Ammon's horn (tissue), 1 donor: ENCODE results near the gene MON1A.

ENCODE experiments used
- DNase-seq: peaks from one replicate; pipeline ENCODE4 v3.0.0-alpha.2; 2016; ENCODE audit warnings: low spot score

The MON1A gene

GRCh38 chr3:49889296-49889695 is 40.3 kb downstream of the MON1A start:
- no peak for DNase-seq

GRCh38 chr3:49886922-49887265 is 42.7 kb downstream of the MON1A start:
- DNase-seq, result no peak

GRCh38 chr3:49883998-49884397 is 45.6 kb downstream of the MON1A start:
- no peak for DNase-seq

DNA sequence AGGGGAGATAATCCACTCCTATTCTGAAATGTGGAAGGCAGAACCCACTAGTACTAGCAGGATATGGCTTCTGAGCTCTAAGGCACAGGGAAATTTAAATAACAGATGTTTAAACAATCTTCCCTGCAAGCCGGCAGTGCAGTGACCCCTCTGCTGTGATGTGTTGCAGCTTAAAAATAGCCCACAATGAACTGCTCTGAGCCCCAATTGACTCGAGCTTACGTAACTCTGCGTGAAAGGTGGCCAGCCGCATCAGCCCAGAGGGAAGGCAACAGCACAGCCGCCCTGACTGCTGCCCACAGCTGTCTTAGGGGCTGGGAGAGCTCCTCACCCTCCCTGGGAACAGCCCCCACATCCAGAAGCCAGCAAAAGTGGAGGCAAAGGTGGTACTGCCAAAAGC is 47.4 kb downstream of the MON1A start:
- no peak for DNase-seq

- DNase-seq, result no peak
Observed at GRCh38 chr3:49880581-49881315, 48.9 kb downstream of the MON1A start.

GRCh38 chr3:49879721-49880120 is 49.9 kb downstream of the MON1A start:
- no peak for DNase-seq

- no peak for DNase-seq
Observed at GRCh38 chr3:49878686-49879085, 50.9 kb downstream of the MON1A start.

DNA sequence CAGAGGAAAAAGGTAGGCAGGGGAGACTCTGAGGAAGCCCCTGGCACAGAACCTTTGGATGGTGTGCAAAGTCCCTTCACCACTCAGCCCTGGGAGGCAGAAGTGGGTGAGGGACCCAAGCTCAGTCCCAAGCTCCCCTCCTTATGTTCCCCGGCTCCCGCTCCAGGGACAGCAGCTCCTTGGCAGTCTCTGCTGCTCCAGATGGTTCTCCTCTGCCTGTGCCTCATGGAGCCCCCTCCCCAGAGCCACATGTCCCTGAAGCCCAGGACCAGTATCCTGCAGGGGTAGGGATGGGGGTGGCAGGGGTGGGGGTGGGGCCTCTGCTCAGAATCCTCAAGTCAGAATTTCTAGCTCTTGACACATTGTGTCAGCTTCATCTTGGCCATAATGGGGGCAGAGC is 51.9 kb downstream of the MON1A start:
- DNase-seq, result no peak

GRCh38 chr3:49876567-49876966 is 53.0 kb downstream of the MON1A start:
- DNase-seq, result no peak

DNA sequence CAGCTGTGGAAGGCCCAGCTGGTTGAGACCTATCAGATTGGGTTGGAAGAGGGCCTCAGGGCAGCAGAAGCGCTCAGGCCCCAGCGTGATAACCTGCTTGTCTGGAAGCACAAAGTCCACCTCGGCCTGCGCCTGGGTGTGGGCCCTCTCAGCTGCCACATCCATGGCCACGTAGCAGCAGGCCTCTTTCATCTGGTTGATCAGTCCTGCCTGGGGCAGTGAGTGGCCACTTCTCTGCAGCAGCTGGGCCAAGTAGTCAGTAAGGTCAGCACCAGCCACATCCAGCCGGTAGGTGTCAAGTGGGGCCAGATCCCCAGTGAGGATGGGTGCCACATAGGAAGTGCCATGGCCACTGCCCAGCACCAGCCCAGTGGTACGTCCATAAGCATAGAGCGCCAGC is 56.0 kb downstream of the MON1A start:
- no peak for DNase-seq

GRCh38 chr3:49872801-49873281 is 56.8 kb downstream of the MON1A start:
- no peak for DNase-seq

GRCh38 chr3:49871531-49872153 is 58.0 kb downstream of the MON1A start:
- peak; percentile 24 for DNase-seq

GRCh38 chr3:49869525-49870126 is 60.0 kb downstream of the MON1A start, which contains the start of gene CAMKV:
Gene CAMKV (minus strand): TSS chr3:49869906. CDS start chr3:49862388, 7,518 bp downstream.
- peak; percentile 25 for DNase-seq

- DNase-seq, result peak; percentile 27
Observed at GRCh38 chr3:49868862-49869466, 60.6 kb downstream of the MON1A start.

GRCh38 chr3:49867871-49868321 is 61.7 kb downstream of the MON1A start:
- no peak for DNase-seq

DNA sequence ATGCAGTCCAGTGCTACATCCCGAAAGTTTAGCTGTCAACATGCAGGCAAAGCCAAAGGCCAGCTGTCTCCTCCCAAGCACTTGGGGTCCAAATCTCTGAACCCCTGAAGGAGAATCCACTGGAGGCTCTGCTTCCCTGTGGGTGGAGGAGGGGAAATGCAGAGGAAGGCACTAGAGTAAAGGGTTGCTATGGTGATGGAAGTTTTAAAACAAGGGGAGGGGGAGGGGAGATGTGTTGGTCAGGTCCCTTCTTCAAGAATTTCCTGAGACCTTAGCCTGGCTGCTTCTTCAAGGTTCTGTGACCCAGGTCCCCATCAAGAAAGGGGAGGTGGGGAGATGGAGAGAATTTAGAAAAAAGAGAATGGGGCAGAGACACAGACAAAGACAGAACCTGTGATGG is 62.2 kb downstream of the MON1A start:
- no peak for DNase-seq

GRCh38 chr3:49865198-49865784 is 64.3 kb downstream of the MON1A start:
- DNase-seq, result no peak

- DNase-seq, result no peak
Observed at GRCh38 chr3:49864505-49864904, 65.1 kb downstream of the MON1A start.

DNA sequence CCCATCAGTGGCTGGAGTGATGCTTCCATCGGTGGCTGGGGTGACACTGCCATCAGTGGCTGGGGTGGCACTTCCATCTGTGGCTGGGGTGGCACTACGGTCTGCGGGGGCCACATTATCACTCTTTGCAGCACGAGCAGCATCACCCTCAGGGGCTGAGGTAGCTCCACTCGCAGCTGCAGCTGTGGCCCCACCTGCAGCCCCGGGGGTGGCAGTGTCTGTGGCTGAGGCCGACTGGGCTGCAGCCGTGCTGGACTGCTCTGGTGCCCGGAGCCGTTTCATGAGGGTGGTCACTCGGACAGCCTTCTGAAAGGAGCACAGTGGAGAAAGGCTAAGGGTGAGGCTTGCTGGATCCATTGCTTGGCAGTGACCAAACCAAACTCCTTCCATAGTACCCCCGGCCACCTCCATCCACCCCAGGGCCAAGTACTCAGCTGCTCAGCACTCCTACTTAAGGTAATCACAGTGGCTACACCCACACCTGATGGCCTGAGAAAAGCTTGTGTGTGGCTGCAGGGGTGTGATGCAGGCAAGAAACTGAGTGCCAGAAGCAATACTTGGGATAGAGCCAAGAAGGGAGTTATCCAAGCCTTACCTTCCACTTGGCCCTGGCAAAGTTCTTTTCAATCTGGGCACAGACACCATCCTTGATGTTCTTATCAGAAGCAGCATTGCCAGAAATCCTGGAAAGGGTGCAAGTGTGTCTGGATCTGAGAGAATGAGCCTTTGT is 69.9 kb downstream of the MON1A start:
- DNase-seq, result no peak
